Keratinocyte (primary cell): Measurements from ENCODE around the gene IQCE. TPM values are rescaled to one million over a fixed set of nuclear protein-coding genes. Genes with fewer than 3 reads are reported as not detected.

Experiments
- DNase-seq: peaks from one replicate; pipeline ENCODE4 v3.0.0-alpha.2; 2011; ENCODE audit warnings: low read depth, missing footprints, low spot score
- FAIRE-seq: peaks from 2 replicates; lab custom pipeline; 2011; peaks lifted over from hg19 to GRCh38; lab: Jason Lieb, UNC
- H2AFZ ChIP-seq: 2 replicates; pipeline ENCODE4 v1.6.0; 2012; ENCODE audit warnings: low read length, control low read depth, inconsistent platforms; ENCODE audit not compliant: control insufficient read depth
- H3K27ac ChIP-seq: 2 replicates; pipeline ENCODE4 v1.5.1; 2011; ENCODE audit warnings: low read length; ENCODE audit not compliant: control insufficient read depth, insufficient read depth
- H3K27me3 ChIP-seq: 3 replicates; pipeline ENCODE4 v1.6.0; 2011; ENCODE audit warnings: low read length; ENCODE audit not compliant: control insufficient read depth, insufficient read depth; ENCODE audit errors: extremely low read depth
- H3K36me3 ChIP-seq, 2 experiments: 2 replicates in 1 of 2; 3 replicates in 1 of 2; pipeline ENCODE4 v1.5.1; 2011; ENCODE audit warnings: low read length in 2 of 2, mild to moderate bottlenecking in 1 of 2; ENCODE audit not compliant: control insufficient read depth in 2 of 2, insufficient read depth in 2 of 2; ENCODE audit errors: extremely low read depth in 1 of 2
- H3K4me1 ChIP-seq: 3 replicates; pipeline ENCODE4 v1.5.1; 2011; ENCODE audit warnings: low read length; ENCODE audit not compliant: control insufficient read depth, insufficient read depth; ENCODE audit errors: extremely low read depth
- H3K4me2 ChIP-seq: 3 replicates; pipeline ENCODE4 v1.6.0; 2011; ENCODE audit warnings: low read depth, low read length; ENCODE audit not compliant: control insufficient read depth, insufficient read depth; ENCODE audit errors: extremely low read depth
- H3K4me3 ChIP-seq, 3 experiments: fragments of 200-600 bp in 1 of 3; sonication (generic) in 1 of 3; 2 replicates in 2 of 3; 3 replicates in 1 of 3; pipeline ENCODE4 v1.5.1; 2011 to 2016; ENCODE audit warnings: low read length in 3 of 3, mild to moderate bottlenecking in 3 of 3, control low read depth in 2 of 3, inconsistent platforms in 1 of 3, low read depth in 1 of 3, mixed read lengths in 1 of 3, mixed run types in 1 of 3, moderate library complexity in 1 of 3; ENCODE audit not compliant: control insufficient read depth in 2 of 3, insufficient read depth in 2 of 3; ENCODE audit errors: extremely low read depth in 1 of 3
- H3K79me2 ChIP-seq: 2 replicates; pipeline ENCODE4 v1.6.0; 2012; ENCODE audit warnings: low read length; ENCODE audit not compliant: control insufficient read depth, insufficient read depth
- H3K9ac ChIP-seq: 3 replicates; pipeline ENCODE4 v1.6.0; 2011; ENCODE audit warnings: low read length; ENCODE audit not compliant: control insufficient read depth, insufficient read depth; ENCODE audit errors: extremely low read depth
- H3K9me1 ChIP-seq: 3 replicates; pipeline ENCODE4 v1.6.0; 2011; ENCODE audit warnings: low read length; ENCODE audit not compliant: control insufficient read depth, insufficient read depth; ENCODE audit errors: extremely low read depth
- H3K9me3 ChIP-seq: 2 replicates; pipeline ENCODE4 v1.5.1; 2012; ENCODE audit warnings: low read depth, low read length; ENCODE audit not compliant: control insufficient read depth
- H4K20me1 ChIP-seq: 3 replicates; pipeline ENCODE4 v1.6.0; 2011; ENCODE audit warnings: low read length; ENCODE audit not compliant: control insufficient read depth, insufficient read depth; ENCODE audit errors: extremely low read depth
- CTCF ChIP-seq, 3 experiments: IDR thresholded peaks in 1 of 3; conservative IDR thresholded peaks in 1 of 3; optimal IDR thresholded peaks in 1 of 3; 2 replicates in 2 of 3; 3 replicates in 1 of 3; pipeline versions ENCODE3 to v1.5.1; 2011; ENCODE audit warnings: low read length in 3 of 3, mild to moderate bottlenecking in 3 of 3, moderate library complexity in 2 of 3, control low read depth in 1 of 3, inconsistent platforms in 1 of 3; ENCODE audit not compliant: insufficient read depth in 2 of 3; ENCODE audit errors: extremely low read depth in 1 of 3
- EZH2 ChIP-seq: IDR thresholded peaks from one replicate; pipeline ENCODE4 v1.6.1; 2012; ENCODE audit warnings: inconsistent platforms, mild to moderate bottlenecking, low read length, moderate library complexity
- dilution Hi-C: fragments of 300-500 bp; cut with MboI; formaldehyde crosslinking; loops from one replicate; pipeline ENCODE4 v1.7.0; 2020; ENCODE audit warnings: low sequenced_read_pairs; ENCODE audit not compliant: extremely low pct_ligation_motif_present
- polyA plus RNA-seq, 5 experiments: library from polyadenylated mRNA; depleted of rRNA in 3 of 5; stranded (reverse) in 3 of 5; stranded (forward) in 1 of 5; unstranded in 1 of 5; fragments of >200 nt; gene quantifications; 1 replicate in 1 of 5; 2 replicates in 3 of 5; 3 replicates in 1 of 5; pipeline versions ENCODE4 v1.2.1 to v1.2.3, GENCODE V29; 2011 to 2012; ENCODE audit warnings: missing spikeins in 2 of 5, low read depth in 1 of 5, low replicate concordance in 1 of 5

IQCE gene
- polyA plus RNA-seq, 1 donor (not counting 4 experiments of a cell fraction or from before 2014, with no cell fraction given), result 5.2 TPM

DNA sequence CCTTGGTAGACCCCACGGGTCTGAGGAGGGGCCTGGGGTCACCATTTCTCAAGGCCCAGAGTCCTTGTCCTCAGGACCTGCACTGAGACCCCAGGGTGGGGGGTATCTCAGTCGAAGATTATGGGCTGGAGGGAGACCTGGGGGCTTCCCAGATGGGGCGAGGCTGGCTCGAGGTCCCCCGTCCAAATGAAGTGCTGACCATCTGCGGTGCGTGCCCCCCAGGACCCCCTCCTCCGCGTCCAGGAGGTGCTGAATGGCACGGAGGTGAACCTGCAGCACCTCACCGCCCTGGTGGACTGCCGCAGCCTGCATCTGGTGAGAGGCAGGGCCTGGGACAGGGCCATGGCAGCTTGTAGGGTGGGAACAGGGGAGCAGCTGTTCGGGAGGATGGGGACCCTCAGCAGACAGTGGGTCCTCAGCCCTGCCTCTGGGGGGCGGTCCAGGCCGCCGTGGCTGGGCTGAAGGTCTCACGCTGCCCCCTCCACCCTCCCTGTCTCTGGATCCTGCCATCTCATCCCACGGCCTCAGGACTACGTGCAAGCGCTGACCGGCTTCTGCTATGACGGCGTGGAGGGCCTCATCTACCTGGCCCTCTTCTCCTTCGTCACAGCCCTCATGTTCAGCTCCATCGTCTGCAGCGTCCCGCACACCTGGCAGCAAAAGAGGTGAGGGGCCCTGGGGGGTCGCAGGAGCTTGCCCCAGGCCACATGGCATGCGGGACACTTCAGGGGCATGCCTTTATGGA lies 97.3 kb downstream of the IQCE start:
- no peaks in the 10 kb centered on the region for H3K9me1 ChIP-seq
- H3K36me3 ChIP-seq, result peaks cover 9 to 21% of the 10 kb centered on the region in 2 experiments
- TF ChIP-seq EZH2, result no peak
- H3K9ac ChIP-seq, result no peak overlapping the region
- dilution Hi-C loops, result no loop called here
- no peaks in the 10 kb centered on the region for H3K9me3 ChIP-seq
- H3K27me3 ChIP-seq, result no peaks in the 10 kb centered on the region
- H2AFZ ChIP-seq, result no peak overlapping the region
- FAIRE-seq, result no peak
- H3K27ac ChIP-seq, result no peak overlapping the region
- H3K4me1 ChIP-seq, result peaks cover 3% of the 10 kb centered on the region
- H3K79me2 ChIP-seq, result no peaks in the 10 kb centered on the region
- no peak overlapping the region for H3K4me2 ChIP-seq
- no peak for DNase-seq
- H4K20me1 ChIP-seq, result no peaks in the 10 kb centered on the region
- no peak overlapping the region for H3K4me3 ChIP-seq

DNA sequence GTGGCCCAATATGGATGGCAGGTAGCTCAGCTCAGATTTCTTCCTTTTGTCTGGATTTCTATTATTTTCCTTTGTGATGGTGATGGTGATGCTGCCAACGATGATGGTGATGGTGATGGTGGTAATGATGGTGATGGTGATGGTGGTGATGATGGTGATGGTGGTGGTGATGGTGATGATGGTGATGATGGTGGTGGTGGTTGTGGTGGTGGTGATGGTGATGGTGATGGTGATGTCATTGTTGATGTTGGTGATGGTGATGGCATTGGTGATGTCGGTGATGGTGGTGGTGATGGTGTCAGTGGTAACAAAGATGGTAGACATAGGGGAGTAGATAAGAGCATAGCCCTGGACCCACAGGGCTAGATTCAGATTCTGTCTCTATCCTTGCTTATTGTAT lies 98.4 kb downstream of the IQCE start:
- TF ChIP-seq CTCF (optimal IDR thresholded peaks at IDR 0.05 in 1 of 3, IDR thresholded peaks at IDR 0.05 in 1 of 3, conservative IDR thresholded peaks at IDR 0.05 in 1 of 3; ENCODE audit: extremely low read depth in 1 of 3, insufficient read depth in 2 of 3, low read length in 3 of 3), result no peak
- no peak for TF ChIP-seq EZH2
- dilution Hi-C loops, result no loop called here
- no peaks in the 10 kb centered on the region for H3K79me2 ChIP-seq
- H4K20me1 ChIP-seq, result no peaks in the 10 kb centered on the region
- no peak overlapping the region for H3K4me2 ChIP-seq
- H3K27me3 ChIP-seq, result no peaks in the 10 kb centered on the region
- H2AFZ ChIP-seq, result no peak overlapping the region
- FAIRE-seq (no peak), DNase-seq (no peak)
- H3K4me3 ChIP-seq, result no peak overlapping the region
- no peaks in the 10 kb centered on the region for H3K9me1 ChIP-seq
- H3K9ac ChIP-seq, result no peak overlapping the region
- H3K9me3 ChIP-seq, result no peaks in the 10 kb centered on the region
- no peak overlapping the region for H3K27ac ChIP-seq
- peaks cover 4 to 20% of the 10 kb centered on the region in 2 experiments for H3K36me3 ChIP-seq
- H3K4me1 ChIP-seq, result peaks cover 3% of the 10 kb centered on the region
